Measurements from ENCODE around the gene RSAD2. TPM values are rescaled to one million over a fixed set of nuclear protein-coding genes. Genes with fewer than 3 reads are reported as not detected.

Gene RSAD2
- total RNA-seq, 1 donor from 2014 or later = 9.5 TPM

DNA sequence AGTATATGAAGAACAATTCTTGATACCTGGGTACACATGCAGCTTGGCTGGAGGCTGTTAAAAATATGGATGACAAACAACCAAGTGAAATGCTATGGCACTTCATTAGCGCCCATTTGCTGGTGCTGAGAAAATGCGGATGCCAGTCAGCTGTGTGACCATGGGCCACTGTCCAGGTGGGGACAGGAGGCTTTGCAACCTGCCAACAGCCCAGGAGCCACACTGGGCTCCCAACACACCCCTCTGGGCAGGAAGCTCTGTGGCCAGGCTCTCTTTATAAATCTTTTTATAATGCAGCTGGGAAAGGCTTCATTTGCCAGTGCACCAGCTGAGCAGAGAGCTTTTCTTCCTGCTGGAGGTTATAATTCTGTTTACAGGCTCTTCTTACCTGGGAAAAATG, 59.6 kb downstream of the RSAD2 start:
- no peak overlapping the region for H3K4me3 Mint-ChIP-seq (ENCODE audit: unreplicated experiment)
- no peak overlapping the region for H2AFZ ChIP-seq (ENCODE audit: low read depth, low read length)
- H3K4me2 ChIP-seq (ENCODE audit: low read length) = no peak overlapping the region
- H3K36me3 Mint-ChIP-seq (ENCODE audit: low read depth, unreplicated experiment) = peaks cover 5% of the 10 kb centered on the region
- H3K27ac Mint-ChIP-seq (ENCODE audit: unreplicated experiment) = no peak overlapping the region
- no peaks in the 10 kb centered on the region for H3K79me2 ChIP-seq (ENCODE audit: insufficient read depth, low read length)
- H3K4me3 ChIP-seq (ENCODE audit: insufficient read depth, low read depth, low read length) = no peak overlapping the region
- H3K9ac ChIP-seq (ENCODE audit: low read length) = no peak overlapping the region
- no peak for FAIRE-seq
- H3K36me3 ChIP-seq (ENCODE audit: insufficient read depth, low read length) = no peaks in the 10 kb centered on the region
- peaks cover 32% of the 10 kb centered on the region for H4K20me1 ChIP-seq (ENCODE audit: insufficient read depth, low read length)
- H3K27me3 ChIP-seq (ENCODE audit: insufficient read depth, low read length) = peaks cover 2% of the 10 kb centered on the region
- no peaks in the 10 kb centered on the region for H3K4me1 ChIP-seq (ENCODE audit: insufficient read depth, low read length)
- H3K4me1 Mint-ChIP-seq (ENCODE audit: low read depth, unreplicated experiment) = no peaks in the 10 kb centered on the region
- no peak for DNase-seq (ENCODE audit: low read depth)
- H3K27me3 Mint-ChIP-seq (ENCODE audit: low read depth, unreplicated experiment) = no peaks in the 10 kb centered on the region
- H3K27ac ChIP-seq (ENCODE audit: low read depth, low read length) = no peak overlapping the region
- TF ChIP-seq, protein P1, sequence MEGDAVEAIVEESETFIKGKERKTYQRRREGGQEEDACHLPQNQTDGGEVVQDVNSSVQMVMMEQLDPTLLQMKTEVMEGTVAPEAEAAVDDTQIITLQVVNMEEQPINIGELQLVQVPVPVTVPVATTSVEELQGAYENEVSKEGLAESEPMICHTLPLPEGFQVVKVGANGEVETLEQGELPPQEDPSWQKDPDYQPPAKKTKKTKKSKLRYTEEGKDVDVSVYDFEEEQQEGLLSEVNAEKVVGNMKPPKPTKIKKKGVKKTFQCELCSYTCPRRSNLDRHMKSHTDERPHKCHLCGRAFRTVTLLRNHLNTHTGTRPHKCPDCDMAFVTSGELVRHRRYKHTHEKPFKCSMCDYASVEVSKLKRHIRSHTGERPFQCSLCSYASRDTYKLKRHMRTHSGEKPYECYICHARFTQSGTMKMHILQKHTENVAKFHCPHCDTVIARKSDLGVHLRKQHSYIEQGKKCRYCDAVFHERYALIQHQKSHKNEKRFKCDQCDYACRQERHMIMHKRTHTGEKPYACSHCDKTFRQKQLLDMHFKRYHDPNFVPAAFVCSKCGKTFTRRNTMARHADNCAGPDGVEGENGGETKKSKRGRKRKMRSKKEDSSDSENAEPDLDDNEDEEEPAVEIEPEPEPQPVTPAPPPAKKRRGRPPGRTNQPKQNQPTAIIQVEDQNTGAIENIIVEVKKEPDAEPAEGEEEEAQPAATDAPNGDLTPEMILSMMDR (IDR thresholded peaks at IDR 0.05; ENCODE audit: insufficient read depth, low read depth, low read length) = no peak
- no peak for TF ChIP-seq EZH2 (IDR thresholded peaks at IDR 0.05; ENCODE audit: insufficient read depth, low read length)
- H3K9me3 ChIP-seq (ENCODE audit: insufficient read depth, low read depth, low read length) = no peaks in the 10 kb centered on the region
- no peaks in the 10 kb centered on the region for H3K9me3 Mint-ChIP-seq (ENCODE audit: unreplicated experiment)

DNA sequence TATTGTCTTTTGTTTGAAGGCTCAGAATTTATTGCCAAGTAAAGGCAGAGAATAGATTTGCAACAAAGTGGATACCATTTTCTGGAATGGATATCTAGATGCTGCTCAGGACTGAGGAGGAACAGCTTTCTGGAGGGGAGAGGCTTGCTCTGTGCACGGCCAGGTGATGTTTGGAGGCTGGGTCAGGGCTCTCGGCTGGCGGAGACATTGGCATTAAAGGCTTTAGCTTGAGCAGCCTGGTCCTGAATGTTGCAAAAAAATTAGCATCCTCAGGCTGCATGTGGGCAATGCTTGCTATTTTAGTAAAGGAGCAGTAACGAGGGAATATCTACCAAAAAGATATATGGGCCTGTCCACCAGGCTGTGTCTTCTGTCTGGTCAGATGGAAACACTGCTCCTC, 60.0 kb downstream of the RSAD2 start:
- DNase-seq (ENCODE audit: low read depth) = no peak
- H3K4me1 Mint-ChIP-seq (ENCODE audit: low read depth, unreplicated experiment) = no peaks in the 10 kb centered on the region
- no peak for TF ChIP-seq EZH2 (IDR thresholded peaks at IDR 0.05; ENCODE audit: insufficient read depth, low read length)
- TF ChIP-seq, protein P1 (IDR thresholded peaks at IDR 0.05; ENCODE audit: insufficient read depth, low read depth, low read length) = no peak

DNA sequence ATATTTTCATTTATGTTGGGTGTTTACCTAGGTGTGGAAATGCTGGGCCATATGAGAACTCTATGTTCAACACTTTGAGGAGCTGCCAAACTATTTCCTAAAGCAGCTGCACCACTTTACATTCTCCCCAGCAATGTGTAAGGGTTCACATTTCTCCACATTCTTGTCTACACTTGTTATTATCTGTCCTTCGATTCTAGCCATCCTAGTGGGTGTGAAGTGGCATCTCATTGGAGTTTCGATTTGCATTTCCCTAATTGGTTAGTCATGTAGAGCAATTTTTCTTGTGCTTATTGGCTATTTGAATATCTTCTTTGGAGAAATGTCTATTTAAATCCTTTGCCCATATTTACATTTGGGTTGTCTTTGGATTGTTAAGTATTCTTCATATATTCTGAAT, 61.5 kb downstream of the RSAD2 start:
- peaks cover 1% of the 10 kb centered on the region for H3K4me1 Mint-ChIP-seq (ENCODE audit: low read depth, unreplicated experiment)
- Histone ChIP-seq H3K4me2 (ENCODE audit: low read length) (no peak overlapping the region), H3K79me2 (ENCODE audit: insufficient read depth, low read length) (no peaks in the 10 kb centered on the region), H2AFZ (ENCODE audit: low read depth, low read length) (no peak overlapping the region), H3K4me1 (ENCODE audit: insufficient read depth, low read length) (no peaks in the 10 kb centered on the region), H3K9me3 (ENCODE audit: insufficient read depth, low read depth, low read length) (no peaks in the 10 kb centered on the region), H3K27ac (ENCODE audit: low read depth, low read length) (no peak overlapping the region), H3K27me3 (ENCODE audit: insufficient read depth, low read length) (peaks cover 11% of the 10 kb centered on the region), H3K36me3 (ENCODE audit: insufficient read depth, low read length) (no peaks in the 10 kb centered on the region), H4K20me1 (ENCODE audit: insufficient read depth, low read length) (peaks cover 22% of the 10 kb centered on the region), H3K9ac (ENCODE audit: low read length) (no peak overlapping the region), H3K4me3 (ENCODE audit: insufficient read depth, low read depth, low read length) (no peak overlapping the region)
- no peak overlapping the region for H3K4me3 Mint-ChIP-seq (ENCODE audit: unreplicated experiment)
- peaks cover 12% of the 10 kb centered on the region for H3K36me3 Mint-ChIP-seq (ENCODE audit: low read depth, unreplicated experiment)
- DNase-seq (ENCODE audit: low read depth) (no peak), FAIRE-seq (no peak)
- TF ChIP-seq, protein P1 (IDR thresholded peaks at IDR 0.05; ENCODE audit: insufficient read depth, low read depth, low read length) = no peak
- no peak for TF ChIP-seq EZH2 (IDR thresholded peaks at IDR 0.05; ENCODE audit: insufficient read depth, low read length)
- H3K9me3 Mint-ChIP-seq (ENCODE audit: unreplicated experiment) = no peaks in the 10 kb centered on the region
- no peak overlapping the region for H3K27ac Mint-ChIP-seq (ENCODE audit: unreplicated experiment)
- H3K27me3 Mint-ChIP-seq (ENCODE audit: low read depth, unreplicated experiment) = no peaks in the 10 kb centered on the region

More for the DNA sequence above, 60.0 kb downstream of the RSAD2 start:
- Histone ChIP-seq H3K4me2 (ENCODE audit: low read length) (no peak overlapping the region), H3K36me3 (ENCODE audit: insufficient read depth, low read length) (no peaks in the 10 kb centered on the region), H3K27me3 (ENCODE audit: insufficient read depth, low read length) (peaks cover 5% of the 10 kb centered on the region), H3K79me2 (ENCODE audit: insufficient read depth, low read length) (no peaks in the 10 kb centered on the region), H2AFZ (ENCODE audit: low read depth, low read length) (no peak overlapping the region), H3K9me3 (ENCODE audit: insufficient read depth, low read depth, low read length) (no peaks in the 10 kb centered on the region), H3K4me1 (ENCODE audit: insufficient read depth, low read length) (no peaks in the 10 kb centered on the region), H3K4me3 (ENCODE audit: insufficient read depth, low read depth, low read length) (no peak overlapping the region), H3K27ac (ENCODE audit: low read depth, low read length) (no peak overlapping the region), H4K20me1 (ENCODE audit: insufficient read depth, low read length) (peaks cover 33% of the 10 kb centered on the region), H3K9ac (ENCODE audit: low read length) (no peak overlapping the region)
- Mint-ChIP-seq H3K36me3 (ENCODE audit: low read depth, unreplicated experiment) (peaks cover 6% of the 10 kb centered on the region), H3K27me3 (ENCODE audit: low read depth, unreplicated experiment) (no peaks in the 10 kb centered on the region), H3K27ac (ENCODE audit: unreplicated experiment) (no peak overlapping the region), H3K9me3 (ENCODE audit: unreplicated experiment) (no peaks in the 10 kb centered on the region), H3K4me3 (ENCODE audit: unreplicated experiment) (no peak overlapping the region)
- FAIRE-seq = no peak

Data from astrocyte (in vitro differentiated cells and primary cell).